K562 (cell line): Measurements from ENCODE around the gene SIGLEC9. TPM values are rescaled to one million over a fixed set of nuclear protein-coding genes. Genes with fewer than 3 reads are reported as not detected.

Experiments
- ATF1 ChIP-seq, 2 experiments: fragments of 450-650 bp in 1 of 2; IDR thresholded peaks; 2 replicates each; pipeline ENCODE4 v1.6.1; 2016; ENCODE audit warnings: missing compliant biosample characterization in 1 of 2, missing genetic modification characterization in 1 of 2
- HBP1 ChIP-seq: fragments of 450-650 bp; formaldehyde crosslinking; IDR thresholded peaks from 2 replicates; pipeline ENCODE4 v1.4.0; 2022; ENCODE audit warnings: missing genetic modification characterization
- HMGXB4 ChIP-seq: sonication (generic); formaldehyde crosslinking; IDR thresholded peaks from 2 replicates; pipeline ENCODE4 v1.8.1; 2023; ENCODE audit warnings: mild to moderate bottlenecking, missing genetic modification reagents
- KDM5B ChIP-seq: fragments of 200-600 bp; sonication (generic); IDR thresholded peaks from 2 replicates; pipeline ENCODE4 v1.6.1; 2012; ENCODE audit warnings: low read depth, mild to moderate bottlenecking, moderate library complexity, low read length, control low read depth, inconsistent platforms; ENCODE audit not compliant: insufficient replicate concordance
- MGA ChIP-seq: fragments of 450-650 bp; IDR thresholded peaks from 2 replicates; pipeline ENCODE4 v1.6.1; 2016; ENCODE audit warnings: mild to moderate bottlenecking, moderate library complexity
- SIN3B ChIP-seq: fragments of 450-650 bp; IDR thresholded peaks from 2 replicates; pipeline ENCODE4 v1.6.1; 2017; ENCODE audit warnings: low read depth, mild to moderate bottlenecking, moderate library complexity
- ZBTB2 ChIP-seq: fragments of 450-650 bp; IDR thresholded peaks from 2 replicates; pipeline ENCODE4 v1.6.1; 2016; ENCODE audit warnings: antibody characterized with exemption
- ZNF282 ChIP-seq: sonication (generic); formaldehyde crosslinking; IDR thresholded peaks from 2 replicates; pipeline ENCODE4 v1.8.1; 2023; ENCODE audit warnings: missing genetic modification reagents
- polyA plus RNA-seq, 8 experiments: library from polyadenylated mRNA; depleted of rRNA in 4 of 8; stranded (reverse) in 5 of 8; unstranded in 3 of 8; fragments of >200 nt; fragmentation: Nextera tagmentation in 2 of 8; fragmentation: Illumina TruSeq in 1 of 8; extraction: Ambion mirVana in 2 of 8; extraction: Trizol in 1 of 8; gene quantifications; 2 replicates each; pipeline versions ENCODE4 v1.2.1 to v1.2.3, GENCODE V29; 2011 to 2014; ENCODE audit warnings: inconsistent platforms in 1 of 8, missing spikeins in 1 of 8
- total RNA-seq, 7 experiments: library from RNA; depleted of rRNA in 6 of 7; stranded (reverse); fragments of >200 nt in 6 of 7; fragmentation: Illumina TruSeq in 2 of 7; extraction: Trizol in 2 of 7; gene quantifications; 2 replicates each; pipeline versions ENCODE4 v1.2.1 to v1.2.3, GENCODE V29; 2011 to 2021; ENCODE audit warnings: low replicate concordance in 1 of 7

SIGLEC9 gene
- total and polyA plus RNA-seq, 9 of the 15 experiments (the other 6 are each of a cell fraction or from before 2014, with no cell fraction given) = 0.09 to 0.34 (median 0.22) TPM; not detected in 4

- TF ChIP-seq MGA (peak; percentile 87), HBP1 (CRISPR knock-in tag) (0 out of 2 replicates have a peak, but pooled peaks have one; percentile 42), ATF1 (CRISPR knock-in tag; IDR thresholded peaks at IDR 0.05) (no peak), ATF1 (tag; IDR thresholded peaks at IDR 0.05) (0 out of 2 replicates have a peak, but pooled peaks have one; percentile 4), ZBTB2 (peak; percentile 89; the same call in 1 of the 2 replicates), HMGXB4 (no peak), SIN3B (no peak), ZNF282 (CRISPR knock-in tag) (no peak), KDM5B (no peak)
These were observed 15.9 kb upstream of the SIGLEC9 start (continued) for GRCh38 chr19:51108805-51109146.
